Activated CD8-positive, alpha-beta memory T cell treated with anti-CD3 and anti-CD28 coated beads, Interleukin-2, amount 50 U/mL, for 1 hour (primary cell): ENCODE results near the gene RNF144A.

Experiments used
- DNase-seq: peaks from one replicate; pipeline ENCODE4 v3.0.0-alpha.2; 2020; ENCODE audit errors: extremely low read depth

RNF144A gene

GRCh38 chr2:7007846-7008741 is 90.9 kb downstream of the RNF144A start:
- no peak for DNase-seq

GRCh38 chr2:7009207-7009911 is 92.1 kb downstream of the RNF144A start:
- no peak for DNase-seq

GRCh38 chr2:7010391-7011054 is 93.3 kb downstream of the RNF144A start:
- DNase-seq, result no peak

GRCh38 chr2:7011356-7012083 is 94.3 kb downstream of the RNF144A start:
- no peak for DNase-seq

GRCh38 chr2:7012141-7012764 is 95.0 kb downstream of the RNF144A start:
- DNase-seq, result no peak

GRCh38 chr2:7013471-7014160 is 96.4 kb downstream of the RNF144A start:
- DNase-seq, result no peak

- no peak for DNase-seq
Measured at GRCh38 chr2:7014174-7014640, 97.0 kb downstream of the RNF144A start.

- DNase-seq, result no peak
Measured at GRCh38 chr2:7015007-7015950, 98.1 kb downstream of the RNF144A start.

- no peak for DNase-seq
Measured at GRCh38 chr2:7016148-7016547, 98.9 kb downstream of the RNF144A start.

- no peak for DNase-seq
Measured at GRCh38 chr2:7016601-7017211, 99.5 kb downstream of the RNF144A start.

- DNase-seq, result no peak
Measured at GRCh38 chr2:7017671-7018281, 100.6 kb downstream of the RNF144A start.

GRCh38 chr2:7018282-7018701 is 101.1 kb downstream of the RNF144A start:
- DNase-seq, result no peak

GRCh38 chr2:7018767-7019166 is 101.6 kb downstream of the RNF144A start:
- DNase-seq, result no peak

GRCh38 chr2:7019191-7019590 is 102.0 kb downstream of the RNF144A start:
- no peak for DNase-seq

GRCh38 chr2:7020059-7020458 is 102.8 kb downstream of the RNF144A start:
- no peak for DNase-seq

GRCh38 chr2:7020468-7020867 is 103.3 kb downstream of the RNF144A start:
- DNase-seq, result no peak

GRCh38 chr2:7020939-7021470 is 103.8 kb downstream of the RNF144A start:
- DNase-seq, result no peak
